ENCODE measurements around the gene VCL. TPM values are rescaled to one million over a fixed set of nuclear protein-coding genes. Genes with fewer than 3 reads are reported as not detected.

The VCL gene
- total RNA-seq, 2 experiments from 2014 or later, result 18.5 to 19.7 TPM

- peaks cover 3% of the 10 kb centered on the region for H3K36me3 ChIP-seq (ENCODE audit: insufficient read depth, low read length)
- H3K9me3 Mint-ChIP-seq, result no peaks in the 10 kb centered on the region
- ATAC-seq (ENCODE audit: poor library complexity), result no peak
- CTCF ChIA-PET, result interaction anchor here (0.9 kb wide), 1 partner anchor 8 kb away, joined by 3 read pairs; no protein-coding TSS in a partner anchor
- H3K9me3 ChIP-seq (ENCODE audit: control insufficient read depth in 1 of 2, insufficient read depth in 1 of 2, low read length in 2 of 2), result no peaks in the 10 kb centered on the region
- H3K27me3 Mint-ChIP-seq, result no peaks in the 10 kb centered on the region
- no peak for TF ChIP-seq CTCF (IDR thresholded peaks at IDR 0.05)
- H3K4me3 Mint-ChIP-seq, result no peak overlapping the region
- DNase-seq, result no peak
- intact Hi-C loops (cut with DNase I, micrococcal nuclease), result no loop called here
- POLR2A ChIA-PET, result no interaction called here
- peaks cover 17% of the 10 kb centered on the region for H3K4me1 Mint-ChIP-seq (ENCODE audit: low read depth)
- peaks cover 7% of the 10 kb centered on the region for H3K4me1 ChIP-seq (ENCODE audit: insufficient read depth, low read length)
- H3K36me3 Mint-ChIP-seq (ENCODE audit: low read depth), result peaks cover 8% of the 10 kb centered on the region
- no peaks in the 10 kb centered on the region for H3K27me3 ChIP-seq (ENCODE audit: control insufficient read depth in 1 of 2, insufficient read depth in 2 of 2, low read length in 2 of 2)
- no peak overlapping the region for H3K4me3 ChIP-seq (ENCODE audit: low read length)
- no peak overlapping the region for H3K27ac Mint-ChIP-seq
- H3K27ac ChIP-seq (ENCODE audit: low read depth in 1 of 2, low read length in 2 of 2), result no peak overlapping the region
These were observed 52.7 kb downstream of the VCL start for GRCh38 chr10:74050653-74051052.

- Mint-ChIP-seq H3K9me3 (no peaks in the 10 kb centered on the region), H3K27me3 (no peaks in the 10 kb centered on the region), H3K4me3 (no peak overlapping the region), H3K4me1 (ENCODE audit: low read depth) (peaks cover 28% of the 10 kb centered on the region), H3K27ac (peak overlapping the region; percentile 44), H3K36me3 (ENCODE audit: low read depth) (no peaks in the 10 kb centered on the region)
- no peak for TF ChIP-seq CTCF (IDR thresholded peaks at IDR 0.05)
- Histone ChIP-seq H3K36me3 (ENCODE audit: insufficient read depth, low read length) (no peaks in the 10 kb centered on the region), H3K4me1 (ENCODE audit: insufficient read depth, low read length) (peaks cover 14% of the 10 kb centered on the region), H3K4me3 (ENCODE audit: low read length) (no peak overlapping the region), H3K27me3 (ENCODE audit: control insufficient read depth in 1 of 2, insufficient read depth in 2 of 2, low read length in 2 of 2) (no peaks in the 10 kb centered on the region), H3K9me3 (ENCODE audit: control insufficient read depth in 1 of 2, insufficient read depth in 1 of 2, low read length in 2 of 2) (no peaks in the 10 kb centered on the region), H3K27ac (ENCODE audit: low read depth in 1 of 2, low read length in 2 of 2) (peak overlapping the region in 1 of 2 donors; percentile 7)
- intact Hi-C loops (cut with DNase I, micrococcal nuclease), result no loop called here
- ATAC-seq (ENCODE audit: poor library complexity) (no peak), DNase-seq (no peak)
- CTCF ChIA-PET, result no interaction called here
- POLR2A ChIA-PET, result interaction anchor here (0.7 to 1.2 kb wide), 2 partner anchors 23 to 125 kb away, joined by 3 read pairs; no protein-coding TSS in a partner anchor
These were observed 53.9 kb downstream of the VCL start for GRCh38 chr10:74051736-74052342.

GRCh38 chr10:74052994-74053393 lies 55.1 kb downstream of the VCL start:
- ATAC-seq (ENCODE audit: poor library complexity), result no peak
- TF ChIP-seq CTCF (IDR thresholded peaks at IDR 0.05), result no peak
- H3K4me1 ChIP-seq (ENCODE audit: insufficient read depth, low read length), result peaks cover 21% of the 10 kb centered on the region

More at GRCh38 chr10:74052994-74053393, 55.1 kb downstream of the VCL start:
- Mint-ChIP-seq H3K27me3 (no peaks in the 10 kb centered on the region), H3K27ac (no peak overlapping the region), H3K9me3 (no peaks in the 10 kb centered on the region), H3K4me3 (no peak overlapping the region), H3K36me3 (ENCODE audit: low read depth) (no peaks in the 10 kb centered on the region), H3K4me1 (ENCODE audit: low read depth) (peaks cover 37% of the 10 kb centered on the region)
- POLR2A ChIA-PET, result no interaction called here
- Histone ChIP-seq H3K9me3 (ENCODE audit: control insufficient read depth in 1 of 2, insufficient read depth in 1 of 2, low read length in 2 of 2) (no peaks in the 10 kb centered on the region), H3K36me3 (ENCODE audit: insufficient read depth, low read length) (no peaks in the 10 kb centered on the region), H3K4me3 (ENCODE audit: low read length) (no peak overlapping the region), H3K27me3 (ENCODE audit: control insufficient read depth in 1 of 2, insufficient read depth in 2 of 2, low read length in 2 of 2) (no peaks in the 10 kb centered on the region), H3K27ac (ENCODE audit: low read depth in 1 of 2, low read length in 2 of 2) (no peak overlapping the region)
- DNase-seq, result no peak
- CTCF ChIA-PET, result no interaction called here
- intact Hi-C loops (cut with DNase I, micrococcal nuclease), result no loop called here

Measured in CD4-positive, alpha-beta T cell (primary cell).